SK-N-SH treated with all-trans-retinoic acid at 6 μM for 48 hours (cell line): ENCODE data around the gene DCC.

ENCODE experiments used
- CSDC2 ChIP-seq: fragments of 250-450 bp; sonication (Bioruptor Pico); IDR thresholded peaks from 2 replicates; pipeline ENCODE4 v1.5.0; 2020; ENCODE audit warnings: mild to moderate bottlenecking, moderate library complexity
- OSR1 ChIP-seq: fragments of 250-450 bp; sonication (Bioruptor Pico); IDR thresholded peaks from 2 replicates; pipeline ENCODE4 v1.8.0; 2022; ENCODE audit warnings: moderate library complexity, mild to moderate bottlenecking, inconsistent platforms
- PPARA ChIP-seq: fragments of 250-450 bp; sonication (Bioruptor Pico); IDR thresholded peaks from 2 replicates; pipeline ENCODE4 v1.5.0; 2020; ENCODE audit warnings: mild to moderate bottlenecking, borderline replicate concordance
- RARB ChIP-seq: fragments of 250-450 bp; sonication (Bioruptor Pico); IDR thresholded peaks from 2 replicates; pipeline ENCODE4 v1.8.0; 2021; ENCODE audit warnings: mild to moderate bottlenecking, moderate library complexity
- TOX ChIP-seq: fragments of 250-450 bp; sonication (Bioruptor Pico); IDR thresholded peaks from 2 replicates; pipeline ENCODE4 v1.8.0; 2021; ENCODE audit warnings: mild to moderate bottlenecking, moderate library complexity, borderline replicate concordance
- ZFP3 ChIP-seq: fragments of 250-450 bp; sonication (Bioruptor Pico); IDR thresholded peaks from 2 replicates; pipeline ENCODE4 v1.5.0; 2020; ENCODE audit warnings: mild to moderate bottlenecking, moderate library complexity
- ZNF565 ChIP-seq: fragments of 450-650 bp; formaldehyde crosslinking; conservative IDR thresholded peaks from 2 replicates; pipeline ENCODE4 v1.5.0; 2020; ENCODE audit warnings: low read depth, mild to moderate bottlenecking, moderate library complexity
- ZNF70 ChIP-seq: fragments of 450-650 bp; formaldehyde crosslinking; IDR thresholded peaks from 2 replicates; pipeline ENCODE4 v1.5.0; 2020; ENCODE audit warnings: mild to moderate bottlenecking, moderate library complexity
- TF ChIP-seq, protein P1 (sequence below): fragments of 250-450 bp; sonication (Bioruptor Pico); IDR thresholded peaks from 2 replicates; pipeline ENCODE4 v1.8.0; 2020; ENCODE audit warnings: mild to moderate bottlenecking, moderate library complexity, borderline replicate concordance
- TF ChIP-seq, protein P2 (sequence below): fragments of 250-450 bp; sonication (Bioruptor Pico); IDR thresholded peaks from 2 replicates; pipeline ENCODE4 v1.5.0; 2020; ENCODE audit warnings: mild to moderate bottlenecking, moderate library complexity
- TF ChIP-seq, protein P3 (sequence below): fragments of 250-450 bp; sonication (Bioruptor Pico); IDR thresholded peaks from 2 replicates; pipeline ENCODE4 v1.5.1; 2020; ENCODE audit warnings: low read depth, mild to moderate bottlenecking, moderate library complexity
- TF ChIP-seq, protein P4 (sequence below): fragments of 250-450 bp; sonication (Bioruptor Pico); IDR thresholded peaks from 2 replicates; pipeline ENCODE4 v1.5.1; 2021; ENCODE audit warnings: mild to moderate bottlenecking, moderate library complexity

DNA sequence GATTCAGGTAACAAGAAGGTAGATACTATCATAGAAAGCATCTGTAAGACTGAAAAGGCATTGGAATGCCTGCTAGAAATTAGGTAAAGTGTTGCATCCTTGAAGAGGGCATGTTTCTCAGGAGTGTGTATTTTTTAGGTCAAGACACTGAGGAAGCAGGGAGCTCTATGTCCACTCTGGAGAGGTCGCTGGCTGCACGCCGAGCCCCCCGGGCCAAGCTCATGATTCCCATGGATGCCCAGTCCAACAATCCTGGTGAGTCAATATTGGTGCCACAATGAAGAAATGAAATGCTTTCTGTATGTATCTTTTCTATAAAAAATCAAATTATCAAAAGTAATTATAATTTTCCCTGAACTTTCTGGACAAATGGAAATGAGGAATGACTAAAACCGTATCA lies 1127.8 kb downstream of the DCC start:
- TF ChIP-seq ZFP3 (CRISPR knock-in tag) (no peak), OSR1 (CRISPR knock-in tag) (no peak), RARB (CRISPR knock-in tag) (no peak), TOX (CRISPR knock-in tag) (no peak), CSDC2 (CRISPR knock-in tag) (no peak), PPARA (CRISPR knock-in tag) (no peak), ZNF565 (CRISPR knock-in tag) (no peak), ZNF70 (CRISPR knock-in tag) (no peak)
- TF ChIP-seq, protein P1, sequence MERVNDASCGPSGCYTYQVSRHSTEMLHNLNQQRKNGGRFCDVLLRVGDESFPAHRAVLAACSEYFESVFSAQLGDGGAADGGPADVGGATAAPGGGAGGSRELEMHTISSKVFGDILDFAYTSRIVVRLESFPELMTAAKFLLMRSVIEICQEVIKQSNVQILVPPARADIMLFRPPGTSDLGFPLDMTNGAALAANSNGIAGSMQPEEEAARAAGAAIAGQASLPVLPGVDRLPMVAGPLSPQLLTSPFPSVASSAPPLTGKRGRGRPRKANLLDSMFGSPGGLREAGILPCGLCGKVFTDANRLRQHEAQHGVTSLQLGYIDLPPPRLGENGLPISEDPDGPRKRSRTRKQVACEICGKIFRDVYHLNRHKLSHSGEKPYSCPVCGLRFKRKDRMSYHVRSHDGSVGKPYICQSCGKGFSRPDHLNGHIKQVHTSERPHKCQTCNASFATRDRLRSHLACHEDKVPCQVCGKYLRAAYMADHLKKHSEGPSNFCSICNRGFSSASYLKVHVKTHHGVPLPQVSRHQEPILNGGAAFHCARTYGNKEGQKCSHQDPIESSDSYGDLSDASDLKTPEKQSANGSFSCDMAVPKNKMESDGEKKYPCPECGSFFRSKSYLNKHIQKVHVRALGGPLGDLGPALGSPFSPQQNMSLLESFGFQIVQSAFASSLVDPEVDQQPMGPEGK, result no peak
- TF ChIP-seq, protein P2, sequence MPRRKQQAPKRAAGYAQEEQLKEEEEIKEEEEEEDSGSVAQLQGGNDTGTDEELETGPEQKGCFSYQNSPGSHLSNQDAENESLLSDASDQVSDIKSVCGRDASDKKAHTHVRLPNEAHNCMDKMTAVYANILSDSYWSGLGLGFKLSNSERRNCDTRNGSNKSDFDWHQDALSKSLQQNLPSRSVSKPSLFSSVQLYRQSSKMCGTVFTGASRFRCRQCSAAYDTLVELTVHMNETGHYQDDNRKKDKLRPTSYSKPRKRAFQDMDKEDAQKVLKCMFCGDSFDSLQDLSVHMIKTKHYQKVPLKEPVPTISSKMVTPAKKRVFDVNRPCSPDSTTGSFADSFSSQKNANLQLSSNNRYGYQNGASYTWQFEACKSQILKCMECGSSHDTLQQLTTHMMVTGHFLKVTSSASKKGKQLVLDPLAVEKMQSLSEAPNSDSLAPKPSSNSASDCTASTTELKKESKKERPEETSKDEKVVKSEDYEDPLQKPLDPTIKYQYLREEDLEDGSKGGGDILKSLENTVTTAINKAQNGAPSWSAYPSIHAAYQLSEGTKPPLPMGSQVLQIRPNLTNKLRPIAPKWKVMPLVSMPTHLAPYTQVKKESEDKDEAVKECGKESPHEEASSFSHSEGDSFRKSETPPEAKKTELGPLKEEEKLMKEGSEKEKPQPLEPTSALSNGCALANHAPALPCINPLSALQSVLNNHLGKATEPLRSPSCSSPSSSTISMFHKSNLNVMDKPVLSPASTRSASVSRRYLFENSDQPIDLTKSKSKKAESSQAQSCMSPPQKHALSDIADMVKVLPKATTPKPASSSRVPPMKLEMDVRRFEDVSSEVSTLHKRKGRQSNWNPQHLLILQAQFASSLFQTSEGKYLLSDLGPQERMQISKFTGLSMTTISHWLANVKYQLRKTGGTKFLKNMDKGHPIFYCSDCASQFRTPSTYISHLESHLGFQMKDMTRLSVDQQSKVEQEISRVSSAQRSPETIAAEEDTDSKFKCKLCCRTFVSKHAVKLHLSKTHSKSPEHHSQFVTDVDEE (CRISPR knock-in tag), result no peak
- TF ChIP-seq, protein P3, sequence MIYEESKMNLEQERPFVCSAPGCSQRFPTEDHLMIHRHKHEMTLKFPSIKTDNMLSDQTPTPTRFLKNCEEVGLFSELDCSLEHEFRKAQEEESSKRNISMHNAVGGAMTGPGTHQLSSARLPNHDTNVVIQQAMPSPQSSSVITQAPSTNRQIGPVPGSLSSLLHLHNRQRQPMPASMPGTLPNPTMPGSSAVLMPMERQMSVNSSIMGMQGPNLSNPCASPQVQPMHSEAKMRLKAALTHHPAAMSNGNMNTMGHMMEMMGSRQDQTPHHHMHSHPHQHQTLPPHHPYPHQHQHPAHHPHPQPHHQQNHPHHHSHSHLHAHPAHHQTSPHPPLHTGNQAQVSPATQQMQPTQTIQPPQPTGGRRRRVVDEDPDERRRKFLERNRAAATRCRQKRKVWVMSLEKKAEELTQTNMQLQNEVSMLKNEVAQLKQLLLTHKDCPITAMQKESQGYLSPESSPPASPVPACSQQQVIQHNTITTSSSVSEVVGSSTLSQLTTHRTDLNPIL (CRISPR knock-in tag), result no peak
- TF ChIP-seq, protein P4, sequence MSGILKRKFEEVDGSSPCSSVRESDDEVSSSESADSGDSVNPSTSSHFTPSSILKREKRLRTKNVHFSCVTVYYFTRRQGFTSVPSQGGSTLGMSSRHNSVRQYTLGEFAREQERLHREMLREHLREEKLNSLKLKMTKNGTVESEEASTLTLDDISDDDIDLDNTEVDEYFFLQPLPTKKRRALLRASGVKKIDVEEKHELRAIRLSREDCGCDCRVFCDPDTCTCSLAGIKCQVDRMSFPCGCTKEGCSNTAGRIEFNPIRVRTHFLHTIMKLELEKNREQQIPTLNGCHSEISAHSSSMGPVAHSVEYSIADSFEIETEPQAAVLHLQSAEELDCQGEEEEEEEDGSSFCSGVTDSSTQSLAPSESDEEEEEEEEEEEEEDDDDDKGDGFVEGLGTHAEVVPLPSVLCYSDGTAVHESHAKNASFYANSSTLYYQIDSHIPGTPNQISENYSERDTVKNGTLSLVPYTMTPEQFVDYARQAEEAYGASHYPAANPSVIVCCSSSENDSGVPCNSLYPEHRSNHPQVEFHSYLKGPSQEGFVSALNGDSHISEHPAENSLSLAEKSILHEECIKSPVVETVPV, result no peak
